K562 (cell line): ENCODE data around the gene ASPHD1. TPM values are rescaled to one million over a fixed set of nuclear protein-coding genes. Genes with fewer than 3 reads are reported as not detected.

Experiments
- ATF6 ChIP-seq: sonication (generic); formaldehyde crosslinking; IDR thresholded peaks from 2 replicates; pipeline ENCODE4 v1.4.0; 2020; ENCODE audit warnings: mild to moderate bottlenecking, missing genetic modification reagents
- CGGBP1 ChIP-seq: fragments of 250-450 bp; sonication (Bioruptor Pico); IDR thresholded peaks from 2 replicates; pipeline ENCODE4 v1.9.0; 2021; ENCODE audit warnings: mild to moderate bottlenecking
- DMBX1 ChIP-seq: fragments of 250-450 bp; sonication (Bioruptor Pico); IDR thresholded peaks from 2 replicates; pipeline ENCODE4 v1.8.0; 2022; ENCODE audit warnings: inconsistent platforms, mild to moderate bottlenecking, moderate library complexity, borderline replicate concordance
- E2F6 ChIP-seq, 2 experiments: IDR thresholded peaks; 2 replicates each; pipeline ENCODE4 v1.6.1; 2011; ENCODE audit warnings: borderline replicate concordance in 1 of 2, control low read depth in 1 of 2, low read depth in 1 of 2, low read length in 1 of 2, mild to moderate bottlenecking in 1 of 2, mixed read lengths in 1 of 2, moderate library complexity in 1 of 2; ENCODE audit not compliant: insufficient read depth in 1 of 2, insufficient read length in 1 of 2, poor library complexity in 1 of 2, severe bottlenecking in 1 of 2; ENCODE audit errors: extremely low read depth in 1 of 2
- EHMT2 ChIP-seq: fragments of 450-650 bp; IDR thresholded peaks from 2 replicates; pipeline ENCODE4 v1.6.1; 2018; ENCODE audit warnings: antibody characterized with exemption
- EWSR1 ChIP-seq: fragments of 450-650 bp; IDR thresholded peaks from 2 replicates; pipeline ENCODE4 v1.6.1; 2018; ENCODE audit warnings: borderline replicate concordance, mild to moderate bottlenecking, low read depth, moderate library complexity; ENCODE audit not compliant: partially characterized antibody
- HMGN3 ChIP-seq: IDR thresholded peaks from 2 replicates; pipeline ENCODE4 v1.6.1; 2011; ENCODE audit warnings: borderline replicate concordance, low read depth, mild to moderate bottlenecking, mixed read lengths, low read length; ENCODE audit not compliant: insufficient read length; ENCODE audit errors: extremely low read depth
- NCOA1 ChIP-seq: fragments of 450-650 bp; IDR thresholded peaks from 2 replicates; pipeline ENCODE4 v1.6.1; 2016; ENCODE audit warnings: low read depth
- NR3C1 ChIP-seq: sonication (generic); formaldehyde crosslinking; IDR thresholded peaks from 2 replicates; pipeline ENCODE4 v1.8.1; 2022; ENCODE audit warnings: missing genetic modification reagents
- POLR3A ChIP-seq: IDR thresholded peaks from 2 replicates; pipeline ENCODE4 v1.6.1; 2011; ENCODE audit warnings: borderline replicate concordance, mild to moderate bottlenecking, moderate library complexity; ENCODE audit not compliant: insufficient read length, insufficient read depth; ENCODE audit errors: extremely low read depth
- SMARCC2 ChIP-seq: fragments of 450-650 bp; IDR thresholded peaks from 2 replicates; pipeline ENCODE4 v1.6.1; 2017; ENCODE audit warnings: antibody characterized with exemption, moderate library complexity, mild to moderate bottlenecking, low read depth
- USF2 ChIP-seq: sonication (generic); formaldehyde crosslinking; IDR thresholded peaks from 2 replicates; pipeline ENCODE4 v1.5.0; 2020; ENCODE audit warnings: missing genetic modification reagents
- VEZF1 ChIP-seq: fragments of 200-800 bp; sonication (Bioruptor generic); IDR thresholded peaks from 2 replicates; pipeline ENCODE4 v1.6.1; 2017; ENCODE audit warnings: missing genetic modification characterization, missing compliant biosample characterization
- ZBTB33 ChIP-seq: sonication (generic); formaldehyde crosslinking; IDR thresholded peaks from 2 replicates; pipeline ENCODE4 v1.8.1; 2023; ENCODE audit warnings: mild to moderate bottlenecking, missing genetic modification reagents
- ZEB2 ChIP-seq: fragments of 450-650 bp; IDR thresholded peaks from 2 replicates; pipeline ENCODE4 v1.6.1; 2016
- ZFP36 ChIP-seq: fragments of 150-350 bp; IDR thresholded peaks from 2 replicates; pipeline ENCODE4 v1.6.1; 2018; ENCODE audit warnings: low read length, low read depth; ENCODE audit not compliant: partially characterized antibody
- ZNF12 ChIP-seq: sonication (generic); formaldehyde crosslinking; IDR thresholded peaks from 2 replicates; pipeline ENCODE4 v1.4.0; 2020; ENCODE audit warnings: mild to moderate bottlenecking, missing genetic modification reagents
- ZNF668 ChIP-seq: fragments of 250-450 bp; sonication (Bioruptor Pico); IDR thresholded peaks from 2 replicates; pipeline ENCODE4 v1.8.0; 2022; ENCODE audit warnings: mild to moderate bottlenecking, inconsistent platforms
- ZNF77 ChIP-seq: fragments of 250-450 bp; sonication (Bioruptor Pico); IDR thresholded peaks from 2 replicates; pipeline ENCODE4 v1.5.0; 2020
- polyA plus RNA-seq, 8 experiments: library from polyadenylated mRNA; depleted of rRNA in 4 of 8; stranded (reverse) in 5 of 8; unstranded in 3 of 8; fragments of >200 nt; fragmentation: Nextera tagmentation in 2 of 8; fragmentation: Illumina TruSeq in 1 of 8; extraction: Ambion mirVana in 2 of 8; extraction: Trizol in 1 of 8; gene quantifications; 2 replicates each; pipeline versions ENCODE4 v1.2.1 to v1.2.3, GENCODE V29; 2011 to 2014; ENCODE audit warnings: inconsistent platforms in 1 of 8, missing spikeins in 1 of 8
- total RNA-seq, 7 experiments: library from RNA; depleted of rRNA in 6 of 7; stranded (reverse); fragments of >200 nt in 6 of 7; fragmentation: Illumina TruSeq in 2 of 7; extraction: Trizol in 2 of 7; gene quantifications; 2 replicates each; pipeline versions ENCODE4 v1.2.1 to v1.2.3, GENCODE V29; 2011 to 2021; ENCODE audit warnings: low replicate concordance in 1 of 7

The ASPHD1 gene
- total and polyA plus RNA-seq, 9 of the 15 experiments (the other 6 are each of a cell fraction or from before 2014, with no cell fraction given), result 0.03 to 0.70 (median 0.24) TPM; not detected in 5

GRCh38 chr16:29900102-29900887 is at the start of gene ASPHD1 (continued):
- TF ChIP-seq NCOA1, result no peak
- peak; percentile 77 for TF ChIP-seq VEZF1 (CRISPR knock-in tag)
- TF ChIP-seq ZNF77, result no peak
- peak; percentile 56 for TF ChIP-seq HMGN3
- no peak for TF ChIP-seq EWSR1
- TF ChIP-seq ZEB2, result no peak
- TF ChIP-seq SMARCC2, result no peak
- peak; percentile 81; the same call in 1 of the 2 replicates for TF ChIP-seq EHMT2
- no peak for TF ChIP-seq ZNF668
- peak; percentile 96 for TF ChIP-seq NR3C1 (CRISPR knock-in tag)
- TF ChIP-seq ZBTB33 (CRISPR knock-in tag), result peak; percentile 57; the same call in 1 of the 2 replicates
- TF ChIP-seq ZFP36, result no peak
- no peak; the same call in 1 of the 2 replicates for TF ChIP-seq USF2
- TF ChIP-seq E2F6 (IDR thresholded peaks at IDR 0.05; ENCODE audit: borderline replicate concordance in 1 of 2, extremely low read depth in 1 of 2, insufficient read depth in 1 of 2, insufficient read length in 1 of 2, low read depth in 1 of 2, low read length in 1 of 2, poor library complexity in 1 of 2, severe bottlenecking in 1 of 2), result peak in 1 of 2 experiments; percentile 49
- no peak for TF ChIP-seq POLR3A
- peak; percentile 17; the same call in 1 of the 2 replicates for TF ChIP-seq DMBX1 (CRISPR knock-in tag)
- TF ChIP-seq CGGBP1 (CRISPR knock-in tag), result no peak
- TF ChIP-seq ZNF12 (CRISPR knock-in tag), result no peak
- 0 out of 2 replicates have a peak, but pooled peaks have one; percentile 81 for TF ChIP-seq ATF6
